K562 (cell line): ENCODE measurements around the gene LATS1. TPM values are rescaled to one million over a fixed set of nuclear protein-coding genes. Genes with fewer than 3 reads are reported as not detected.
A peak's percentile ranks its signal among the peaks of the same experiment; 100 is the strongest.

Experiments used
- CBX8 ChIP-seq: fragments of 200-600 bp; sonication (generic); IDR thresholded peaks from 2 replicates; pipeline ENCODE4 v1.6.1; 2012; ENCODE audit warnings: borderline replicate concordance, mixed run types, low read depth, mild to moderate bottlenecking, moderate library complexity, mixed read lengths, low read length, control low read depth, inconsistent platforms; ENCODE audit not compliant: poor library complexity, severe bottlenecking; ENCODE audit errors: extremely low read depth
- ESRRA ChIP-seq: fragments of 450-650 bp; IDR thresholded peaks from 2 replicates; pipeline ENCODE4 v1.6.1; 2014; ENCODE audit warnings: low read depth, mild to moderate bottlenecking, moderate library complexity, borderline replicate concordance
- FOXA1 ChIP-seq: fragments of 450-650 bp; IDR thresholded peaks from 2 replicates; pipeline ENCODE4 v1.6.1; 2016; ENCODE audit warnings: mild to moderate bottlenecking, borderline replicate concordance
- FOXK1 ChIP-seq: sonication (generic); formaldehyde crosslinking; IDR thresholded peaks from 2 replicates; pipeline ENCODE4 v1.8.0; 2022; ENCODE audit warnings: missing genetic modification reagents, mild to moderate bottlenecking, borderline replicate concordance
- HNRNPL ChIP-seq: fragments of 200-400 bp; formaldehyde crosslinking; IDR thresholded peaks from 2 replicates; pipeline ENCODE4 v1.6.1; 2017; ENCODE audit warnings: low read depth, mild to moderate bottlenecking, low read length
- HNRNPUL1 ChIP-seq: fragments of 200-400 bp; formaldehyde crosslinking; IDR thresholded peaks from 2 replicates; pipeline ENCODE4 v1.6.1; 2017; ENCODE audit warnings: low read length
- ILK ChIP-seq: fragments of 450-650 bp; IDR thresholded peaks from 2 replicates; pipeline ENCODE4 v1.6.1; 2016; ENCODE audit warnings: missing genetic modification characterization, low read depth, mild to moderate bottlenecking, missing compliant biosample characterization, moderate library complexity, borderline replicate concordance
- LEF1 ChIP-seq: fragments of 450-650 bp; IDR thresholded peaks from 2 replicates; pipeline ENCODE4 v1.6.1; 2016; ENCODE audit warnings: mild to moderate bottlenecking
- MCM7 ChIP-seq, 2 experiments: fragments of 450-650 bp; IDR thresholded peaks; 2 replicates each; pipeline ENCODE4 v1.6.1; 2016 to 2018
- NCOA6 ChIP-seq: fragments of 450-650 bp; IDR thresholded peaks from 2 replicates; pipeline ENCODE4 v1.6.1; 2017; ENCODE audit warnings: mild to moderate bottlenecking
- NFATC3 ChIP-seq: fragments of 450-650 bp; IDR thresholded peaks from 2 replicates; pipeline ENCODE4 v1.6.1; 2017; ENCODE audit warnings: mild to moderate bottlenecking
- REST ChIP-seq, 2 experiments: fragments of 450-650 bp; formaldehyde crosslinking in 1 of 2; IDR thresholded peaks; 2 replicates each; pipeline versions ENCODE4 v1.4.0 to v1.6.1; 2014 to 2020; ENCODE audit warnings: mild to moderate bottlenecking in 2 of 2, borderline replicate concordance in 1 of 2, low read depth in 1 of 2
- RFX7 ChIP-seq: fragments of 250-450 bp; sonication (Bioruptor Pico); IDR thresholded peaks from 2 replicates; pipeline ENCODE4 v1.5.1; 2021; ENCODE audit warnings: mild to moderate bottlenecking
- SMARCA4 ChIP-seq: fragments of 450-650 bp; IDR thresholded peaks from 2 replicates; pipeline ENCODE4 v1.6.1; 2016
- SP1 ChIP-seq: sonication (generic); formaldehyde crosslinking; IDR thresholded peaks from 2 replicates; pipeline ENCODE4 v1.8.1; 2022; ENCODE audit warnings: mild to moderate bottlenecking, missing genetic modification reagents
- TAL1 ChIP-seq: fragments of 450-650 bp; IDR thresholded peaks from 2 replicates; pipeline ENCODE4 v1.6.1; 2016; ENCODE audit warnings: mild to moderate bottlenecking
- YBX1 ChIP-seq: fragments of 450-650 bp; IDR thresholded peaks from 2 replicates; pipeline ENCODE4 v1.7.1; 2016; ENCODE audit warnings: mild to moderate bottlenecking
- ZNF165 ChIP-seq: fragments of 250-450 bp; sonication (Bioruptor Pico); IDR thresholded peaks from 2 replicates; pipeline ENCODE4 v1.4.0; 2020; ENCODE audit warnings: borderline replicate concordance
- ZNF184 ChIP-seq: sonication (generic); formaldehyde crosslinking; IDR thresholded peaks from 2 replicates; pipeline ENCODE4 v1.5.0; 2020; ENCODE audit warnings: missing genetic modification reagents
- ZNF384 ChIP-seq: IDR thresholded peaks from 2 replicates; pipeline ENCODE4 v1.6.1; 2012; ENCODE audit warnings: low read depth, low read length, improper control_type of control experiment
- ZNF830 ChIP-seq: fragments of 250-450 bp; sonication (Bioruptor Pico); IDR thresholded peaks from 2 replicates; pipeline ENCODE4 v1.5.0; 2021; ENCODE audit warnings: mild to moderate bottlenecking
- polyA plus RNA-seq, 8 experiments: library from polyadenylated mRNA; depleted of rRNA in 4 of 8; stranded (reverse) in 5 of 8; unstranded in 3 of 8; fragments of >200 nt; fragmentation: Nextera tagmentation in 2 of 8; fragmentation: Illumina TruSeq in 1 of 8; extraction: Ambion mirVana in 2 of 8; extraction: Trizol in 1 of 8; gene quantifications; 2 replicates each; pipeline versions ENCODE4 v1.2.1 to v1.2.3, GENCODE V29; 2011 to 2014; ENCODE audit warnings: inconsistent platforms in 1 of 8, missing spikeins in 1 of 8
- total RNA-seq, 7 experiments: library from RNA; depleted of rRNA in 6 of 7; stranded (reverse); fragments of >200 nt in 6 of 7; fragmentation: Illumina TruSeq in 2 of 7; extraction: Trizol in 2 of 7; gene quantifications; 2 replicates each; pipeline versions ENCODE4 v1.2.1 to v1.2.3, GENCODE V29; 2011 to 2021; ENCODE audit warnings: low replicate concordance in 1 of 7
- TF ChIP-seq, protein P1 (sequence below), 2 experiments: IDR thresholded peaks; 2 replicates each; pipeline ENCODE4 v1.6.1; 2011; ENCODE audit warnings: borderline replicate concordance in 1 of 2, control low read depth in 1 of 2, low read depth in 1 of 2, low read length in 1 of 2, mild to moderate bottlenecking in 1 of 2, mixed read lengths in 1 of 2, moderate library complexity in 1 of 2; ENCODE audit not compliant: insufficient read depth in 1 of 2, insufficient read length in 1 of 2, poor library complexity in 1 of 2, severe bottlenecking in 1 of 2; ENCODE audit errors: extremely low read depth in 1 of 2

LATS1 gene
- total and polyA plus RNA-seq, 9 of the 15 experiments (the other 6 are each of a cell fraction or from before 2014, with no cell fraction given), result 5.0 to 36.3 (median 18.4) TPM

- TF ChIP-seq, protein P1, sequence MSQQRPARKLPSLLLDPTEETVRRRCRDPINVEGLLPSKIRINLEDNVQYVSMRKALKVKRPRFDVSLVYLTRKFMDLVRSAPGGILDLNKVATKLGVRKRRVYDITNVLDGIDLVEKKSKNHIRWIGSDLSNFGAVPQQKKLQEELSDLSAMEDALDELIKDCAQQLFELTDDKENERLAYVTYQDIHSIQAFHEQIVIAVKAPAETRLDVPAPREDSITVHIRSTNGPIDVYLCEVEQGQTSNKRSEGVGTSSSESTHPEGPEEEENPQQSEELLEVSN (IDR thresholded peaks at IDR 0.05; ENCODE audit: borderline replicate concordance in 1 of 2, extremely low read depth in 1 of 2, insufficient read depth in 1 of 2, insufficient read length in 1 of 2, low read depth in 1 of 2, low read length in 1 of 2, poor library complexity in 1 of 2, severe bottlenecking in 1 of 2), result peak; percentile 12 to 76
- 0 out of 2 replicates have a peak, but pooled peaks have one; percentile 33 for TF ChIP-seq ZNF830
- peak; percentile 21; the same call in 1 of the 2 replicates for TF ChIP-seq TAL1
- TF ChIP-seq CBX8, result no peak
- no peak for TF ChIP-seq NCOA6
- TF ChIP-seq RFX7 (CRISPR knock-in tag), result no peak
- 0 out of 2 replicates have a peak, but pooled peaks have one; percentile 54 for TF ChIP-seq LEF1
- TF ChIP-seq HNRNPL, result peak; percentile 55; the same call in 1 of the 2 replicates
- no peak for TF ChIP-seq HNRNPUL1
- no peak for TF ChIP-seq ILK (tag)
- no peak for TF ChIP-seq FOXA1
- TF ChIP-seq SMARCA4, result peak; percentile 60
- peak; percentile 76; the same call in 1 of the 2 replicates for TF ChIP-seq FOXK1
- peak; percentile 40 for TF ChIP-seq SP1 (CRISPR knock-in tag)
- TF ChIP-seq YBX1, result no peak
- TF ChIP-seq NFATC3, result peak; percentile 93
- no peak for TF ChIP-seq ZNF165 (CRISPR knock-in tag)
- no peak for TF ChIP-seq ESRRA
- no peak for TF ChIP-seq ZNF184 (CRISPR knock-in tag)
- TF ChIP-seq ZNF384, result peak; percentile 36; the same call in 1 of the 2 replicates
- no peak for TF ChIP-seq MCM7 (IDR thresholded peaks at IDR 0.05)
- peak; percentile 51 for TF ChIP-seq REST (IDR thresholded peaks at IDR 0.05; ENCODE audit: borderline replicate concordance)
- TF ChIP-seq REST (CRISPR knock-in tag; IDR thresholded peaks at IDR 0.05; ENCODE audit: low read depth), result no peak; the same call in 1 of the 2 replicates
Measured at GRCh38 chr6:149750136-149750609, 32.3 kb upstream of the LATS1 start (continued).
